ENCODE results near the gene IGFL4.

IGFL4 gene

DNA sequence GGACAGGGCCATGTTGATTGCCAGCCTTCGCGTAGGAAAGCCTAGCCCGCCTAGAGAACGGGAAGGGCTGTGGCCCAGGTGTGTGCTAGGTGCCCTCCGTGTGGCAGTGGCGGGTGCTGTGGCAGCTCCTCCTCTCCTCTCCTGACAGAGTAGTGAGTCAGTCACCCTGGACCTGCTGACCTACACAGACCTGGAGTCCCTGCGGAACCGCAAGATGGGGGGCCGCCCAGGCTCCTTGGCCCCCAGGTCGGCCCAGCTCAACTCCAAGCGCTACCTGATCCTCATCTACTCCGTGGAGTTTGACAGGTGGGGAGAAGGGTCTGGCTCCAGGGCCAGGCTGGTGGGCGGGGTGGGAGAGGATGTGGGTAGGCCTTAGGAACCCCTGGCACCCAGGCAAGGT is 34.4 kb downstream of the IGFL4 start:
- Histone ChIP-seq H3K4me1 (ENCODE audit: control insufficient read depth, insufficient read depth, low read length) (no peaks in the 10 kb centered on the region), H3K4me3 (ENCODE audit: low read depth, low read length) (no peak overlapping the region), H3K9me3 (ENCODE audit: control insufficient read depth, insufficient read depth, low read depth, low read length) (no peaks in the 10 kb centered on the region), H3K27ac (ENCODE audit: extremely low read depth, low read depth, low read length) (no peak overlapping the region), H3K36me3 (ENCODE audit: control insufficient read depth in 2 of 2, insufficient read depth in 1 of 2, low read length in 2 of 2) (peaks cover 4 to 15% of the 10 kb centered on the region in 2 experiments; a peak in 2 of 3 replicates)
- TF ChIP-seq ZNF133 (tag by site-specific recombination; IDR thresholded peaks at IDR 0.05) = no peak
- CTCF ChIA-PET = interaction anchor here (1.7 to 2.3 kb wide), 2 partner anchors 10 to 190 kb away, joined by 5 to 15 read pairs; partner anchors contain the start of gene CCDC61
- POLR2A ChIA-PET = no interaction called here

GRCh38 chr19:46002678-46003275 is 38.0 kb downstream of the IGFL4 start:
- H3K27ac ChIP-seq (ENCODE audit: extremely low read depth, low read depth, low read length) = no peak overlapping the region
- TF ChIP-seq GLI4 (tag by site-specific recombination; IDR thresholded peaks at IDR 0.05) = no peak
- TF ChIP-seq, protein P1, sequence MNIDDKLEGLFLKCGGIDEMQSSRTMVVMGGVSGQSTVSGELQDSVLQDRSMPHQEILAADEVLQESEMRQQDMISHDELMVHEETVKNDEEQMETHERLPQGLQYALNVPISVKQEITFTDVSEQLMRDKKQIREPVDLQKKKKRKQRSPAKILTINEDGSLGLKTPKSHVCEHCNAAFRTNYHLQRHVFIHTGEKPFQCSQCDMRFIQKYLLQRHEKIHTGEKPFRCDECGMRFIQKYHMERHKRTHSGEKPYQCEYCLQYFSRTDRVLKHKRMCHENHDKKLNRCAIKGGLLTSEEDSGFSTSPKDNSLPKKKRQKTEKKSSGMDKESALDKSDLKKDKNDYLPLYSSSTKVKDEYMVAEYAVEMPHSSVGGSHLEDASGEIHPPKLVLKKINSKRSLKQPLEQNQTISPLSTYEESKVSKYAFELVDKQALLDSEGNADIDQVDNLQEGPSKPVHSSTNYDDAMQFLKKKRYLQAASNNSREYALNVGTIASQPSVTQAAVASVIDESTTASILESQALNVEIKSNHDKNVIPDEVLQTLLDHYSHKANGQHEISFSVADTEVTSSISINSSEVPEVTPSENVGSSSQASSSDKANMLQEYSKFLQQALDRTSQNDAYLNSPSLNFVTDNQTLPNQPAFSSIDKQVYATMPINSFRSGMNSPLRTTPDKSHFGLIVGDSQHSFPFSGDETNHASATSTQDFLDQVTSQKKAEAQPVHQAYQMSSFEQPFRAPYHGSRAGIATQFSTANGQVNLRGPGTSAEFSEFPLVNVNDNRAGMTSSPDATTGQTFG (tag by site-specific recombination; IDR thresholded peaks at IDR 0.05; ENCODE audit: borderline replicate concordance) = no peak
- TF ChIP-seq SP3 (tag by site-specific recombination; IDR thresholded peaks at IDR 0.05) = no peak
- TF ChIP-seq ZNF221 (tag by site-specific recombination; IDR thresholded peaks at IDR 0.05; ENCODE audit: borderline replicate concordance) = no peak
- TF ChIP-seq ZNF76 (tag by site-specific recombination; IDR thresholded peaks at IDR 0.05; ENCODE audit: borderline replicate concordance, low read depth) = no peak
- no peak for TF ChIP-seq ZNF202 (tag by site-specific recombination; IDR thresholded peaks at IDR 0.05; ENCODE audit: borderline replicate concordance)
- TF ChIP-seq ZNF530 (tag by site-specific recombination; IDR thresholded peaks at IDR 0.05; ENCODE audit: low read depth) = no peak
- TF ChIP-seq ZNF549 (tag by site-specific recombination; IDR thresholded peaks at IDR 0.05) = no peak
- no peak for TF ChIP-seq ZSCAN23 (tag by site-specific recombination; IDR thresholded peaks at IDR 0.05)
- no peak for TF ChIP-seq ZNF248 (tag by site-specific recombination; IDR thresholded peaks at IDR 0.05)
- TF ChIP-seq ZNF292 (tag by site-specific recombination; IDR thresholded peaks at IDR 0.05; ENCODE audit: borderline replicate concordance, low read depth) = no peak
- TF ChIP-seq ZNF510 (tag by site-specific recombination; IDR thresholded peaks at IDR 0.05; ENCODE audit: insufficient replicate concordance) = no peak
- TF ChIP-seq FEZF1 (tag by site-specific recombination; IDR thresholded peaks at IDR 0.05) = no peak
- POLR2A ChIA-PET = interaction anchor here (0.6 to 0.8 kb wide), 2 partner anchors 11 to 234 kb away, joined by 4 to 5 read pairs; partner anchors contain the start of gene SIX5
- CTCF ChIA-PET = interaction anchor here (0.5 to 1.8 kb wide), 6 partner anchors 7 to 185 kb away, joined by 3 to 6 read pairs (median 4); no protein-coding TSS in a partner anchor
- no peaks in the 10 kb centered on the region for H3K9me3 ChIP-seq (ENCODE audit: control insufficient read depth, insufficient read depth, low read depth, low read length)
- peaks cover 9% of the 10 kb centered on the region for H3K4me1 ChIP-seq (ENCODE audit: control insufficient read depth, insufficient read depth, low read length)
- no peak overlapping the region for H3K4me3 ChIP-seq (ENCODE audit: low read depth, low read length)
- peaks cover 0 to 13% of the 10 kb centered on the region in 2 experiments; a peak in 2 of 3 replicates for H3K36me3 ChIP-seq (ENCODE audit: control insufficient read depth in 2 of 2, insufficient read depth in 1 of 2, low read length in 2 of 2)

- ChIA-PET POLR2A (interaction anchor here (1.1 kb wide), 1 partner anchor 52 kb away, joined by 5 read pairs; no protein-coding TSS in a partner anchor), CTCF (interaction anchor here (0.7 to 1.2 kb wide), 2 partner anchors 9 to 10 kb away, joined by 3 to 4 read pairs; no protein-coding TSS in a partner anchor)
- Histone ChIP-seq H3K36me3 (ENCODE audit: control insufficient read depth in 2 of 2, insufficient read depth in 1 of 2, low read length in 2 of 2) (peaks cover 4 to 9% of the 10 kb centered on the region in 2 experiments; a peak in 2 of 3 replicates), H3K4me1 (ENCODE audit: control insufficient read depth, insufficient read depth, low read length) (peaks cover 13% of the 10 kb centered on the region), H3K9me3 (ENCODE audit: control insufficient read depth, insufficient read depth, low read depth, low read length) (no peaks in the 10 kb centered on the region), H3K4me3 (ENCODE audit: low read depth, low read length) (peak overlapping the region; percentile 21), H3K27ac (ENCODE audit: extremely low read depth, low read depth, low read length) (no peak overlapping the region)
- TF ChIP-seq ZNF175 (tag by site-specific recombination; IDR thresholded peaks at IDR 0.05) (no peak), ZIC2 (tag by site-specific recombination; IDR thresholded peaks at IDR 0.05) (no peak), ZNF76 (tag by site-specific recombination; IDR thresholded peaks at IDR 0.05; ENCODE audit: borderline replicate concordance, low read depth) (no peak), SP2 (tag by site-specific recombination; IDR thresholded peaks at IDR 0.05) (peak; percentile 55), ZNF624 (tag by site-specific recombination; IDR thresholded peaks at IDR 0.05) (no peak), ZNF302 (tag by site-specific recombination; IDR thresholded peaks at IDR 0.05; ENCODE audit: low read depth) (no peak), EGR2 (tag by site-specific recombination; IDR thresholded peaks at IDR 0.05; ENCODE audit: low read depth) (peak; percentile 63), ZNF548 (tag by site-specific recombination; IDR thresholded peaks at IDR 0.05) (no peak)
- TF ChIP-seq, protein P2, sequence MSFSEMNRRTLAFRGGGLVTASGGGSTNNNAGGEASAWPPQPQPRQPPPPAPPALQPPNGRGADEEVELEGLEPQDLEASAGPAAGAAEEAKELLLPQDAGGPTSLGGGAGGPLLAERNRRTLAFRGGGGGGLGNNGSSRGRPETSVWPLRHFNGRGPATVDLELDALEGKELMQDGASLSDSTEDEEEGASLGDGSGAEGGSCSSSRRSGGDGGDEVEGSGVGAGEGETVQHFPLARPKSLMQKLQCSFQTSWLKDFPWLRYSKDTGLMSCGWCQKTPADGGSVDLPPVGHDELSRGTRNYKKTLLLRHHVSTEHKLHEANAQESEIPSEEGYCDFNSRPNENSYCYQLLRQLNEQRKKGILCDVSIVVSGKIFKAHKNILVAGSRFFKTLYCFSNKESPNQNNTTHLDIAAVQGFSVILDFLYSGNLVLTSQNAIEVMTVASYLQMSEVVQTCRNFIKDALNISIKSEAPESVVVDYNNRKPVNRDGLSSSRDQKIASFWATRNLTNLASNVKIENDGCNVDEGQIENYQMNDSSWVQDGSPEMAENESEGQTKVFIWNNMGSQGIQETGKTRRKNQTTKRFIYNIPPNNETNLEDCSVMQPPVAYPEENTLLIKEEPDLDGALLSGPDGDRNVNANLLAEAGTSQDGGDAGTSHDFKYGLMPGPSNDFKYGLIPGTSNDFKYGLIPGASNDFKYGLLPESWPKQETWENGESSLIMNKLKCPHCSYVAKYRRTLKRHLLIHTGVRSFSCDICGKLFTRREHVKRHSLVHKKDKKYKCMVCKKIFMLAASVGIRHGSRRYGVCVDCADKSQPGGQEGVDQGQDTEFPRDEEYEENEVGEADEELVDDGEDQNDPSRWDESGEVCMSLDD (tag by site-specific recombination; IDR thresholded peaks at IDR 0.05) = 0 out of 2 replicates have a peak, but pooled peaks have one; percentile 20
- TF ChIP-seq, protein P3, sequence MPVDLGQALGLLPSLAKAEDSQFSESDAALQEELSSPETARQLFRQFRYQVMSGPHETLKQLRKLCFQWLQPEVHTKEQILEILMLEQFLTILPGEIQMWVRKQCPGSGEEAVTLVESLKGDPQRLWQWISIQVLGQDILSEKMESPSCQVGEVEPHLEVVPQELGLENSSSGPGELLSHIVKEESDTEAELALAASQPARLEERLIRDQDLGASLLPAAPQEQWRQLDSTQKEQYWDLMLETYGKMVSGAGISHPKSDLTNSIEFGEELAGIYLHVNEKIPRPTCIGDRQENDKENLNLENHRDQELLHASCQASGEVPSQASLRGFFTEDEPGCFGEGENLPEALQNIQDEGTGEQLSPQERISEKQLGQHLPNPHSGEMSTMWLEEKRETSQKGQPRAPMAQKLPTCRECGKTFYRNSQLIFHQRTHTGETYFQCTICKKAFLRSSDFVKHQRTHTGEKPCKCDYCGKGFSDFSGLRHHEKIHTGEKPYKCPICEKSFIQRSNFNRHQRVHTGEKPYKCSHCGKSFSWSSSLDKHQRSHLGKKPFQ (tag by site-specific recombination; IDR thresholded peaks at IDR 0.05) = no peak
Observed at GRCh38 chr19:46000491-46001246, 40.1 kb downstream of the IGFL4 start.
